Hepatocyte (in vitro differentiated cells): Measurements from ENCODE around the gene MRPS22. TPM values are rescaled to one million over a fixed set of nuclear protein-coding genes. Genes with fewer than 3 reads are reported as not detected.

Experiments used
- polyA plus RNA-seq: library from polyadenylated mRNA; unstranded; fragments of >200 nt; fragmentation: Nextera tagmentation; extraction: Ambion mirVana; gene quantifications from 2 replicates; pipeline ENCODE4 v1.2.1, GENCODE V29; 2016
- small RNA-seq: library from RNA; depleted of rRNA; stranded (forward); fragments of <200 nt; gene quantifications from one replicate; pipeline ENCODE3, GENCODE V24; 2014
- total RNA-seq: library from RNA; depleted of rRNA; stranded (reverse); fragments of >200 nt; gene quantifications from 2 replicates; pipeline ENCODE4 v1.2.3, GENCODE V29; 2014

Gene MRPS22
- total and polyA plus RNA-seq, 2 experiments from 2014 or later: 55.1 to 75.7 TPM

Small RNA genes lying within 50 kb of the gene (small RNA-seq; reads per million reads assigned to genes)
- not detected for gene RF00026

Other genes with a start within 250 kb of the MRPS22 start
- 166 and 170 TPM in 2 replicates for gene COPB2, start 45.6 kb downstream of the MRPS22 start, total RNA-seq
- gene COPB2, start 45.6 kb downstream of the MRPS22 start, polyA plus RNA-seq: 152 and 156 TPM in 2 replicates
- 285 and 295 TPM in 2 replicates for gene RBP2, start 132.5 kb downstream of the MRPS22 start, total RNA-seq
- 80.9 and 123 TPM in 2 replicates for gene RBP2, start 132.5 kb downstream of the MRPS22 start, polyA plus RNA-seq
- gene RBP1, start 195.7 kb downstream of the MRPS22 start, total RNA-seq: 35.1 and 42.0 TPM in 2 replicates
- gene RBP1, start 195.7 kb downstream of the MRPS22 start, polyA plus RNA-seq: 151 and 179 TPM in 2 replicates